C4-2B (cell line): ENCODE measurements around the gene IL1A.

Source experiments
- CTCF ChIP-seq: fragments of 450-650 bp; conservative IDR thresholded peaks from 2 replicates; pipeline ENCODE4 v1.5.1; 2017; ENCODE audit warnings: mild to moderate bottlenecking
- ZFX ChIP-seq: fragments of 450-650 bp; IDR thresholded peaks from 2 replicates; pipeline ENCODE4 v1.6.1; 2017

- TF ChIP-seq CTCF (no peak), ZFX (no peak)
These were observed 41.4 kb upstream of the IL1A start for GRCh38 chr2:112825706-112826105.
